ENCODE measurements around the gene RCN2.

DNA sequence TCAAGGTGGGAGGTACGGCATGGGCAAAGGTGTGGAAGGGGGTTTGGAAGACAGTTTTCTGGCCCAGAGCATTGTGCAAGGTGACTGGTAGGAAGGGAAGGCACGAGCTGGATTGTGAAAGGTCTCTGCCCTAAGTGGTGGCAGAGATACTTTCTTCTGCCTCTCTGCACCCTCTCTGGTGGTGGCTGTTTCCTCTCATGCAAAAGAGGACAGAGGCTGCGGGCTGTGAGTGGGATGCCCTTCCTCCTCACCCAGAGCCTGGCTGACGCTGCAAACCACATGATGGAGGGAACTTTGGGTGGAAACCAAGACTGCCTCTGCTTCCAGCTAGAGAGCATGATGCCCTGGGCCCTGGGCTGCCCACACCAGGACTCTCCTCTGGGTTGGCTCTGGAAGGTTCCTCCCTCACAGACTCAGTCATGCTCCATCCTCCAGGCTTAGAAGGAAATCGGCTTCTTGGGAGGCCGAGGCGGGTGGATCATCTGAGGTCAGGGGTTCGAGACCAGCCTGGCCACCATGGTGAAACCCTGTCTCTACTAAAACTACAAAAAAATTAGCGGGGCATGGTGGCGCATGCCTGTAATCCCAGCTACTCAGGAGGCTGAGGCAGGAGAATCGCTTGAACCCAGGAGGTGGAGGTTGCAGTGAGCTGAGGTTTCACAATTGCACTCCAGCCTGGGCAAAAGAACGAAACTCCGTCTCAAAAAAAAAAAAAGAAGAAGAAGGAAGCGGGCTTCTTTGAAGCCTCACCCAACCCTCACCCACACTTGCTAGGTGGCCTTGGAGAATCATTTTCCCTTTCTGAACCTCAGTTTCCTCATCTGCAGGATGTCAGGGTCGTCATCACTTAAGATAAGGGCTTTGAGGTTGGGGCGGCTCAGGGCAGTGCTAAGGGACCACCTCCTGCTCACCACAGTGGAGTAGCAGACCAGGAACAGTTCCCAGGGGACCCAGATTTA is 71.7 kb downstream of the RCN2 start:
- no peak for TF ChIP-seq ZBTB7A (IDR thresholded peaks at IDR 0.05; ENCODE audit: low read depth)
- TF ChIP-seq RAD21 (IDR thresholded peaks at IDR 0.05; ENCODE audit: low read depth), result no peak
- no peak for TF ChIP-seq EP300 (IDR thresholded peaks at IDR 0.05; ENCODE audit: borderline replicate concordance)
- TF ChIP-seq MAX (IDR thresholded peaks at IDR 0.05), result no peak

All from Ishikawa (cell line).